Erythroblast (primary cell): ENCODE data around the gene NGRN.

Source experiments
- GATA1 ChIP-seq: IDR thresholded peaks from 2 replicates; pipeline ENCODE4 v1.6.1; 2011; ENCODE audit warnings: low read depth, mild to moderate bottlenecking, control low read depth, low read length, moderate library complexity
- POLR2A ChIP-seq: IDR thresholded peaks from 2 replicates; pipeline ENCODE4 v1.6.1; 2011; ENCODE audit warnings: mild to moderate bottlenecking, low read length

DNA sequence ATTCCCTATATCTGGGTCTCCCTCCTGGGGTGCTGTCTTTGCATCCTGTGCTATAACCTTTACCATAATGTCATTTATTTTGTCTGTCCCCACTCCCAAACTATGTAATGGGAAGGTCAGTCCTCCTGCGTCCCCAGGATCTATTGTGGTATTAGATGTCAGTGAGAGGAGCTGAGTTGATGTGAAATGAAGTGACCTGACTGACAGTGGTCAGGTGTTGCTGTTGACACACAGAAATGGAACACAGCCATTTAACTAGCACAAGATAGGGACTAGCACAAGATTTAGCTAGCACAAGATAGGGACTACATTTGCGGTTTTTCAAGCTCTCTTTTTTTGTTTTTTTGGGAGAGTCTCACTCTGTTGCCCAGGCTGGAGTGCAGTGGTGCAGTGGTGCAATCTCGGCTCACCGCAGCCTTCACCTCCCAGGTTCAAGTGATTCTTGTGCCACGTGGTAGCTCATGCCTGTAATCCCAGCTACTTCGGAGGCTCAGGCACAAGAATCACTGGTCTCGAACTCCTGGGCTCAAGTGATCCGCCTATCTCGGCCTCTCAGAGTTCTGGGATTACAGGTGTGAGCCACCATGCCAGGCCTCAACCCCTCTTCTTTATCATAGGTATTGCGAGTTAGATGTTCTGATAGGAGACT, 5.2 kb downstream of the NGRN start:
- TF ChIP-seq POLR2A (no peak), GATA1 (no peak)
